ENCODE results near the gene ACADM. TPM values are rescaled to one million over a fixed set of nuclear protein-coding genes. Genes with fewer than 3 reads are reported as not detected.

Gene ACADM
- total RNA-seq, 1 experiment from 2014 or later, result 37.9 TPM

DNA sequence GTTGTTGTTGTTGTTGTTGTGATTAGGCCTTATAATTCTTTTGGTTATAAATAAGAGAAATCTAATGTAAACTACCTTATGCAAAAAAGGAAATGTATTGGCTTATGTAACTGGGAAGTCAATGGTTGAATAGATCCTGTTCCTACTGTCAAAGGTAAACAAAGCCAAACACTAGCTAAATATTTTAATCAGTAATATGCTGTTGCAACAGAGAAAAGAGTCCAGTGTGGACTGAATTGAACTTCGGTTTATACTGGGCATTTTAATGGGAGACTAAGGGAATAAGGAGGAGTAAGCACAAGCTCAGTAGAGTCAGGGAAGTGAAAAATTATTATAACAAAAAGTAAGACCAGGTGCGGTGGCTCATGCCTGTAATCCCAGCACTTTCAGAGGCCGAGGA, 87.6 kb downstream of the ACADM start:
- Mint-ChIP-seq H3K9me3 (no peaks in the 10 kb centered on the region), H3K4me1 (no peaks in the 10 kb centered on the region), H3K4me3 (no peak overlapping the region), H3K36me3 (no peaks in the 10 kb centered on the region), H3K27me3 (ENCODE audit: low read depth) (no peaks in the 10 kb centered on the region), H3K27ac (no peak overlapping the region)
- no peak for DNase-seq (ENCODE audit: low spot score)
- ATAC-seq, result no peak
- CTCF ChIA-PET, result no interaction called here
- TF ChIP-seq, protein P1, sequence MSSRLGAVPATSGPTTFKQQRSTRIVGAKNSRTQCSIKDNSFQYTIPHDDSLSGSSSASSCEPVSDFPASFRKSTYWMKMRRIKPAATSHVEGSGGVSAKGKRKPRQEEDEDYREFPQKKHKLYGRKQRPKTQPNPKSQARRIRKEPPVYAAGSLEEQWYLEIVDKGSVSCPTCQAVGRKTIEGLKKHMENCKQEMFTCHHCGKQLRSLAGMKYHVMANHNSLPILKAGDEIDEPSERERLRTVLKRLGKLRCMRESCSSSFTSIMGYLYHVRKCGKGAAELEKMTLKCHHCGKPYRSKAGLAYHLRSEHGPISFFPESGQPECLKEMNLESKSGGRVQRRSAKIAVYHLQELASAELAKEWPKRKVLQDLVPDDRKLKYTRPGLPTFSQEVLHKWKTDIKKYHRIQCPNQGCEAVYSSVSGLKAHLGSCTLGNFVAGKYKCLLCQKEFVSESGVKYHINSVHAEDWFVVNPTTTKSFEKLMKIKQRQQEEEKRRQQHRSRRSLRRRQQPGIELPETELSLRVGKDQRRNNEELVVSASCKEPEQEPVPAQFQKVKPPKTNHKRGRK (CRISPR knock-in tag; IDR thresholded peaks at IDR 0.05; ENCODE audit: borderline replicate concordance), result no peak
- TF ChIP-seq, protein P2, sequence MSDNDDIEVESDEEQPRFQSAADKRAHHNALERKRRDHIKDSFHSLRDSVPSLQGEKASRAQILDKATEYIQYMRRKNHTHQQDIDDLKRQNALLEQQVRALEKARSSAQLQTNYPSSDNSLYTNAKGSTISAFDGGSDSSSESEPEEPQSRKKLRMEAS (CRISPR knock-in tag; IDR thresholded peaks at IDR 0.05), result no peak
- TF ChIP-seq RORB (CRISPR knock-in tag; IDR thresholded peaks at IDR 0.05) (no peak), NFE2L1 (CRISPR knock-in tag; IDR thresholded peaks at IDR 0.05) (no peak), ESRRA (CRISPR knock-in tag; IDR thresholded peaks at IDR 0.05; ENCODE audit: borderline replicate concordance) (no peak), SMAD3 (CRISPR knock-in tag; IDR thresholded peaks at IDR 0.05; ENCODE audit: borderline replicate concordance) (no peak), SOX15 (CRISPR knock-in tag; IDR thresholded peaks at IDR 0.05) (no peak), CBFB (CRISPR knock-in tag; IDR thresholded peaks at IDR 0.05; ENCODE audit: low read depth) (no peak), GRHL2 (CRISPR knock-in tag; IDR thresholded peaks at IDR 0.05; ENCODE audit: insufficient replicate concordance, severe bottlenecking) (no peak), FOXP1 (CRISPR knock-in tag; IDR thresholded peaks at IDR 0.05; ENCODE audit: borderline replicate concordance) (no peak), IRF2 (CRISPR knock-in tag; IDR thresholded peaks at IDR 0.05; ENCODE audit: borderline replicate concordance, low read depth) (no peak), TP53 (CRISPR knock-in tag; IDR thresholded peaks at IDR 0.05) (no peak), CREM (CRISPR knock-in tag; IDR thresholded peaks at IDR 0.05) (no peak)
- TF ChIP-seq, protein P3, sequence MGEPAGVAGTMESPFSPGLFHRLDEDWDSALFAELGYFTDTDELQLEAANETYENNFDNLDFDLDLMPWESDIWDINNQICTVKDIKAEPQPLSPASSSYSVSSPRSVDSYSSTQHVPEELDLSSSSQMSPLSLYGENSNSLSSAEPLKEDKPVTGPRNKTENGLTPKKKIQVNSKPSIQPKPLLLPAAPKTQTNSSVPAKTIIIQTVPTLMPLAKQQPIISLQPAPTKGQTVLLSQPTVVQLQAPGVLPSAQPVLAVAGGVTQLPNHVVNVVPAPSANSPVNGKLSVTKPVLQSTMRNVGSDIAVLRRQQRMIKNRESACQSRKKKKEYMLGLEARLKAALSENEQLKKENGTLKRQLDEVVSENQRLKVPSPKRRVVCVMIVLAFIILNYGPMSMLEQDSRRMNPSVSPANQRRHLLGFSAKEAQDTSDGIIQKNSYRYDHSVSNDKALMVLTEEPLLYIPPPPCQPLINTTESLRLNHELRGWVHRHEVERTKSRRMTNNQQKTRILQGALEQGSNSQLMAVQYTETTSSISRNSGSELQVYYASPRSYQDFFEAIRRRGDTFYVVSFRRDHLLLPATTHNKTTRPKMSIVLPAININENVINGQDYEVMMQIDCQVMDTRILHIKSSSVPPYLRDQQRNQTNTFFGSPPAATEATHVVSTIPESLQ (CRISPR knock-in tag; IDR thresholded peaks at IDR 0.05), result no peak
- TF ChIP-seq, protein P4, sequence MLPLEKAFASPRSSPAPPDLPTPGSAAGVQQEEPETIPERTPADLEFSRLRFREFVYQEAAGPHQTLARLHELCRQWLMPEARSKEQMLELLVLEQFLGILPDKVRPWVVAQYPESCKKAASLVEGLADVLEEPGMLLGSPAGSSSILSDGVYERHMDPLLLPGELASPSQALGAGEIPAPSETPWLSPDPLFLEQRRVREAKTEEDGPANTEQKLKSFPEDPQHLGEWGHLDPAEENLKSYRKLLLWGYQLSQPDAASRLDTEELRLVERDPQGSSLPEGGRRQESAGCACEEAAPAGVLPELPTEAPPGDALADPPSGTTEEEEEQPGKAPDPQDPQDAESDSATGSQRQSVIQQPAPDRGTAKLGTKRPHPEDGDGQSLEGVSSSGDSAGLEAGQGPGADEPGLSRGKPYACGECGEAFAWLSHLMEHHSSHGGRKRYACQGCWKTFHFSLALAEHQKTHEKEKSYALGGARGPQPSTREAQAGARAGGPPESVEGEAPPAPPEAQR (CRISPR knock-in tag; IDR thresholded peaks at IDR 0.05), result no peak
- TF ChIP-seq, protein P5, sequence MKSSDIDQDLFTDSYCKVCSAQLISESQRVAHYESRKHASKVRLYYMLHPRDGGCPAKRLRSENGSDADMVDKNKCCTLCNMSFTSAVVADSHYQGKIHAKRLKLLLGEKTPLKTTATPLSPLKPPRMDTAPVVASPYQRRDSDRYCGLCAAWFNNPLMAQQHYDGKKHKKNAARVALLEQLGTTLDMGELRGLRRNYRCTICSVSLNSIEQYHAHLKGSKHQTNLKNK (CRISPR knock-in tag; IDR thresholded peaks at IDR 0.05), result no peak
- TF ChIP-seq, protein P6, sequence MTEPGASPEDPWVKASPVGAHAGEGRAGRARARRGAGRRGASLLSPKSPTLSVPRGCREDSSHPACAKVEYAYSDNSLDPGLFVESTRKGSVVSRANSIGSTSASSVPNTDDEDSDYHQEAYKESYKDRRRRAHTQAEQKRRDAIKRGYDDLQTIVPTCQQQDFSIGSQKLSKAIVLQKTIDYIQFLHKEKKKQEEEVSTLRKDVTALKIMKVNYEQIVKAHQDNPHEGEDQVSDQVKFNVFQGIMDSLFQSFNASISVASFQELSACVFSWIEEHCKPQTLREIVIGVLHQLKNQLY (CRISPR knock-in tag; IDR thresholded peaks at IDR 0.05), result no peak
- POLR2A ChIA-PET, result no interaction called here

Other genes starting within 250 kb of the ACADM start
- 1.6 to 1.8 TPM (median 1.8 TPM) in 3 replicates for gene SLC44A5, start 113.6 kb upstream of the ACADM start, total RNA-seq (2021)
- gene RABGGTB, start 61.5 kb downstream of the ACADM start, total RNA-seq (2021), result 102 to 139 TPM (median 112 TPM) in 3 replicates
- 0.27 to 0.33 TPM (median 0.30 TPM) in 3 replicates for gene MSH4, start 72.2 kb downstream of the ACADM start, total RNA-seq (2021)
- gene ASB17, start 207.7 kb downstream of the ACADM start, total RNA-seq (2021), result not detected in 3 replicates

All from WTC11 (cell line).